ENCODE results near the gene DAG1.

DNA sequence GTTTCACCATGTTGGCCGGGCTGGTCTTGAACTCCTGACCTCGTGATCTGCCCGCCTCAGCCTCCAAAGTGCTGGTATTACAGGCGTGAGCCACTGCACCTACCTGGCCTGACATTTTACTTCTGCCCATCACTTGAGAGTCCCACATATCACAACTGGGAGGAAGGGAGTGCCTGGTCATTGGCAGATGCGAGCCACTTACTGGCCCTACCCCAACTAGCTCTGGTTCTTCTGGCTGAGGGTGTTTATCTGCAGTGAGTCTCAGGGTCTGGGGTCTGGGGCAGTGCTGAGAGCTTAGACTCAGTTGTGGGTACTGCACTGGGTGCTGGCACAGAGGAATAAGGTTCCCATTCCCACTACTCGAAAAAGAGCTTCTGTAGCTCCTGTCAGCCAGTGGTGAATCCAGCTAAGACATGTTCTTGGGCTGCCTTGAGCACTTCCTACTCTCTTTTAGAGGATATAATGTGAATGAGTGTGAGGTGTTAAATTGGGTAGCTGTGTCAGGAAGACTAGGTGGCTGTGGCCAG is 30.2 kb downstream of the DAG1 start:
- TF ChIP-seq, protein P1, sequence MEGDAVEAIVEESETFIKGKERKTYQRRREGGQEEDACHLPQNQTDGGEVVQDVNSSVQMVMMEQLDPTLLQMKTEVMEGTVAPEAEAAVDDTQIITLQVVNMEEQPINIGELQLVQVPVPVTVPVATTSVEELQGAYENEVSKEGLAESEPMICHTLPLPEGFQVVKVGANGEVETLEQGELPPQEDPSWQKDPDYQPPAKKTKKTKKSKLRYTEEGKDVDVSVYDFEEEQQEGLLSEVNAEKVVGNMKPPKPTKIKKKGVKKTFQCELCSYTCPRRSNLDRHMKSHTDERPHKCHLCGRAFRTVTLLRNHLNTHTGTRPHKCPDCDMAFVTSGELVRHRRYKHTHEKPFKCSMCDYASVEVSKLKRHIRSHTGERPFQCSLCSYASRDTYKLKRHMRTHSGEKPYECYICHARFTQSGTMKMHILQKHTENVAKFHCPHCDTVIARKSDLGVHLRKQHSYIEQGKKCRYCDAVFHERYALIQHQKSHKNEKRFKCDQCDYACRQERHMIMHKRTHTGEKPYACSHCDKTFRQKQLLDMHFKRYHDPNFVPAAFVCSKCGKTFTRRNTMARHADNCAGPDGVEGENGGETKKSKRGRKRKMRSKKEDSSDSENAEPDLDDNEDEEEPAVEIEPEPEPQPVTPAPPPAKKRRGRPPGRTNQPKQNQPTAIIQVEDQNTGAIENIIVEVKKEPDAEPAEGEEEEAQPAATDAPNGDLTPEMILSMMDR (IDR thresholded peaks at IDR 0.05): no peak
- TF ChIP-seq GABPA (IDR thresholded peaks at IDR 0.05; ENCODE audit: low read depth) (no peak), ZBTB33 (IDR thresholded peaks at IDR 0.05; ENCODE audit: borderline replicate concordance, low read depth) (no peak), TEAD4 (IDR thresholded peaks at IDR 0.05; ENCODE audit: borderline replicate concordance, insufficient read depth) (no peak), EP300 (IDR thresholded peaks at IDR 0.05; ENCODE audit: borderline replicate concordance in 1 of 2, low read depth in 1 of 2, low read length in 1 of 2) (no peak), RAD21 (IDR thresholded peaks at IDR 0.05; ENCODE audit: low read length) (no peak), SMC3 (IDR thresholded peaks at IDR 0.05; ENCODE audit: low read depth, low read length) (no peak), FOSL2 (IDR thresholded peaks at IDR 0.05; ENCODE audit: borderline replicate concordance, low read depth) (no peak), RFX5 (IDR thresholded peaks at IDR 0.05; ENCODE audit: low read length) (no peak)

Measured in SK-N-SH (cell line).